Activated T-cell treated with anti-CD3 and anti-CD28 coated beads for 1 hour (primary cell): ENCODE data around the gene ADGRL3.
"Not testable (repeated sequence)": the region's sequence is repeated elsewhere in the genome, so short reads cannot be mapped to it uniquely, and the experiment has no call there.

Experiments
- DNase-seq: peaks from one replicate; pipeline ENCODE4 v3.0.0-alpha.2; 2020; ENCODE audit warnings: low read depth

The ADGRL3 gene

DNA sequence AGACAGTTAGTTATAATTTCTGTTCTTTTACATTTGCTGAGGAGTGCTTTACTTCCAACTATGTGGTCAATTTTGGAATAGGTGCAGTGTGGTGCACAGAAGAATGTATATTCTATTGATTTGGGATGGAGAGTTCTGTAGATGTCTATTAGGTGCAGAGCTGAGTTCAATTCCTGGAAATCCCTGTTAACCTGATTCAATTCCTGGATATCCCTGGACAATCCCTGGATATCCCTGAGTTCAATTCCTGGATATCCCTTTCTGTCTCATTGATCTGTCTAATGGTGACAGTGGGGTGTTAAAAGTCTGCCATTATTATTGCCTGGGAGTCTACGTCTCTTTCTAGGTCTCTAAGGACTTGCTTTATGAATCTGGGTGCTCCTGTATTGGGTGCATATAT lies 557.9 kb downstream of the ADGRL3 start:
- DNase-seq, result not testable (repeated sequence)

GRCh38 chr4:61758596-61758995 lies 558.5 kb downstream of the ADGRL3 start:
- DNase-seq, result not testable (repeated sequence)

- not testable (repeated sequence) for DNase-seq
Observed at GRCh38 chr4:61759245-61759644, 559.1 kb downstream of the ADGRL3 start.

- not testable (repeated sequence) for DNase-seq
Observed at GRCh38 chr4:61759885-61760284, 559.8 kb downstream of the ADGRL3 start.

DNA sequence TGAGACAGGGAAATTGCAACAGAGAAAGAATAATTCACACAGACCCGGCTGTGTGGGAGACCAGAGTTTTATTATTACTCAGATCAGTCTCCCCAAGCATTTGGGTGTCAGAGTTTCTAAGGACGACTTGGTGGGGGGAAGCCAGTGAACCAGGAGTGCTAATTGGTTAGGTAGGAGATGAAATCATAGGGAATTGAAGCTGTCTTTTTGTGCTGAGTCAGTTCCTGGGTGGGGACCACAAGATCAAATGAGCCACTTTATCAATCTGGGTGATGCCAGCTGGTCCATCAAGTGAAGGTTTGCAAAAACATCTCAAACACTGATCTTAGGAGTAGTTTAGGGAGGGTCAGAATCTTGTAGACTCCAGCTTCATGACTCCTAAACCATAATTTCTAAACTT lies 560.7 kb downstream of the ADGRL3 start:
- no peak for DNase-seq

- DNase-seq, result no peak
Observed at GRCh38 chr4:61762722-61763627, 562.8 kb downstream of the ADGRL3 start.

GRCh38 chr4:61763682-61764081 lies 563.6 kb downstream of the ADGRL3 start:
- no peak for DNase-seq

DNA sequence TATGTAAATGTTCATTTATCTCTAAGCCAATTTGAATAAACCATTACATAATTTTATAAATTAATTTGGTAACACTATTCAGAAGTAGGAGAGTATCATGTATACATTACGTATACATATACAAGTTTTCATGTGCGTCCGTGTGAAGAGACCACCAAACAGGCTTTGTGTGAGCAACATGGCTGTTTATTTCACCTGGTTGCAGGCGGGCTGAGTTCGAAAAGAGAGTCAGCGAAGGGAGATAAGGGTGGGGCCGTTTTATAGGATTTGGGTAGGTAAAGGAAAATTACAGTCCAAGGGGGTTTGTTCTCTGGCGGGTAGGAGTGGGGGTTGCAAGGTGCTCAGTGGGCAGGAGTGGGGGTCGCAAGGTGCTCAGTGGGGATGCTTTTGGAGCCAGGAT lies 564.0 kb downstream of the ADGRL3 start:
- DNase-seq, result not testable (repeated sequence)

DNA sequence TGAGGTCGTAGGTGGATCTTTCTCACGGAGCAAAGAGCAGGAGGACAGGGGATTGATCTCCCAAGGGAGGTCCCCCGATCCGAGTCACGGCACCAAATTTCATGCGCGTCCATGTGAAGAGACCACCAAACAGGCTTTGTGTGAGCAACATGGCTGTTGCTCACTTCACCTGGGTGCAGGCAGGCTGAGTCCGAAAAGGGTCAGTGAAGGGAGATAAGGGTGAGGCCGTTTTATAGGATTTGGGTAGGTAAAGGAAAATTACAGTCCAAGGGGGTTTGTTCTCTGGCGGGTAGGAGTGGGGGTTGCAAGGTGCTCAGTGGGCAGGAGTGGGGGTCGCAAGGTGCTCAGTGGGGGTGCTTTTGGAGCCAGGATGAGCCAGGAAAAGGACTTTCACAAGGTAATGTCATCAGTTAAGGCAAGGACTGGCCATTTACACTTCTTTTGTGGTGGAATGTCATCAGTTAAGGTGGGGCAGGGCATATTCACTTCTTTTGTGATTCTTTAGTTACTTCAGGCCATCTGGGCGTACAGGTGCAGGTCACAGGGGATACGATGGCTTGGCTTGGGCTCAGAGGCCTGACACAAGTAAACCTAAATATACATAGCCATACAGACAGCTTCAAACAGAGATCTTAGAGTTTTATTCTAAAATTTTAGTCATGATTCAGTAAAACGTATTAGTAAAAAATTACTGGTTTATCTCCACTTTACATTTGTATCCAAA lies 569.5 kb downstream of the ADGRL3 start:
- not testable (repeated sequence) for DNase-seq

DNA sequence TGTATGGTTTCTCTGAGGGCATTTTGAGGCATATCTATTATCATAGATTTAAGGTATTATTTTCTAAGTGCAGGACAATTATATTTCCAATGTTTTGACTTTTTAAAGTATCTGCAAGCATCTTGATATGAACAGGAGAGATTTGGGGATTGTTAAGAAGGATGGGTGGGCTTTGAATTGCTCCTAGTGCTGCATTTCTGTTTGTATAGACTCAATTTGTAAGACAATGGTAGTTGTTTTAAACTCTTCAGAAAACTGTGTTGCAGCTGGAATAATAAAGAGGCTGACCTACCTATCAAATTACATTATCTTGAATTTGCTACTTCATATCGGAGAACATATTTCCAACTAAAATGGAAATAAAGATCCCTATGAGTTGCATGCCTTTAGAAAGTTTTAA lies 570.3 kb downstream of the ADGRL3 start:
- DNase-seq, result no peak

- DNase-seq, result no peak
Observed at GRCh38 chr4:61771056-61771455, 570.9 kb downstream of the ADGRL3 start.

GRCh38 chr4:61772126-61772525 lies 572.0 kb downstream of the ADGRL3 start:
- DNase-seq, result no peak

DNA sequence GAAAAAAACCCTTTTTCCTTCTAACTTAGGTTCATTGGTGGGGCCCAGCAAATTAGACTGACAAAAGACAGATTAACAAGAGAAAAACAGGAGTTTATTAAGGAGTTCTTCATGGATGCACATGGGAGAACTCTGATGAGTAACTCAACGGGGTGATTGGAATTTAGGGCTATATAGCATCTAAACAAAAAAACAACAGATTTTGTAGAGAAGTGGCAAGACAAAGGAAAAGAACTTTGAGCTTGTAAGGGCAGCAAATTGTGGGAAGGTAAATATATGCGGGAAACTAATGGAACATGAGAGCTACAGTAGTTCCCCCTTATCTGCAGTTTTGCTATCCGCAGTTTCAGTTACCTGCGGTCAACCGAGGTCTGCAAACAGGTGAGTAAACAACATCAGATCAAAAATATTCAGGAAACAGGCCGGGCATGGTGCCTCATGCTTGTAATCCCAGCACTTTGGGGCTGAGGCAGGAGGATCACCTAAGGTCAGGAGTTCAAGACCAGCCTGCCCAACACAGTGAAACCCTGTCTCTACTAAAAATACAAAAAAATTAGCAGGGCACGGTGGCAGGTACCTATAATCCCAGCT lies 573.6 kb downstream of the ADGRL3 start:
- DNase-seq, result no peak

- DNase-seq, result no peak
Observed at GRCh38 chr4:61782133-61782532, 582.0 kb downstream of the ADGRL3 start.

DNA sequence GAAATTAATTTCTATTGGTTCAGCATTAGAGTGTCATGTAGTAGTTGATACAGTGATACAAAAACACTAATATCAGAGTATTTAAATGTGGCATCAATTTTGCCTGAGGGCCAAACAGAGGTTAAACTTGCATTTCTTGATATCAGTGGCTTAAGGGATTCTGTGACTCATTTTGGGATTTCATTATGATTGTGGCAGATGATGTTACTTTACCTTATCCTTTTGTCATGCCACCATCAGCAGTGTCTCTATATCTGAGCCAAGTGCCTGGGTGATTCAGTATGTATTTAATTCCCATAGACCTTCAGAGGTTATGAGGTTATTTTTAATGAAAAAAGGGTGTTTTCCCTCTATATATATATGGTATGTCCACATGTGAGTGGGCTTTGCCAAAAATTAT lies 582.9 kb downstream of the ADGRL3 start:
- no peak for DNase-seq

DNA sequence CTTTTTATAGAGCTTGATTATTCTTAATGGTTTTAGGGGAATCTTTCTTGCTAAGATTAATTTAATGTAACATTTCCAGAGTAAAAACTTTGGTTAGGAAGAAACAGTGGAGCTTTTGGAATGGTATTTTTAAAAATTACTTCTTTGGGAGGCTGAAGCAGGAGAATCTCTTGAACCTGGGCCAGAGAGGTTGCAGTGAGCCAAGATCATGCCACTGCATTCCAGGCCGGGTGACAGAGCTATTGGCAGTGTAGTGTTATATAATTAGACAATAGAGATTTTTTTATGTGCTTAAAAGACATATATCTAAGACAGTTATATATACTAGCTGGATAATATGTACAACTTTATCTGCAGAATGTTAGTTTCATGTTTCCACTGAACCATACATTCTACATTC lies 585.6 kb downstream of the ADGRL3 start:
- no peak for DNase-seq

- no peak for DNase-seq
Observed at GRCh38 chr4:61786211-61786610, 586.1 kb downstream of the ADGRL3 start.

DNA sequence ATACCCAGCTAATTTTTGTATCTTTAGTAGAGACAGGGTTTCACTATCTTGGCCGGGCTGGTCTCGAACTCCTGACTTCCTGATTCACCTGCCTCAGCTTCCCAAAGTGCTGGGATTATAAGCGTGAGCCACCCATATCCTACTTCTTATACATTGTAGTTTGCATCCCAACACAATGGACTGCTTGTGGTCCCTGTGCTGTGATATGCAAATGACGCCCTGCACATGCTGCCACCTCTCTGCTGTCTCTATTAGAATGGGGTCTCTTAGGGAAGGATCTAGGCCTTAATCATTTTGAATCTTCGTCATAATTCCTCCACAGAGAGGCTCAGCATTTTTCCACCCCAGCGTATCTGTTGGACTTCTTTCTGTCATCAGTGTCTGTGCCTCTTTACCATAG lies 595.9 kb downstream of the ADGRL3 start:
- DNase-seq, result no peak

GRCh38 chr4:61799794-61800193 lies 599.7 kb downstream of the ADGRL3 start:
- no peak for DNase-seq

GRCh38 chr4:61805227-61805626 lies 605.1 kb downstream of the ADGRL3 start:
- no peak for DNase-seq

DNA sequence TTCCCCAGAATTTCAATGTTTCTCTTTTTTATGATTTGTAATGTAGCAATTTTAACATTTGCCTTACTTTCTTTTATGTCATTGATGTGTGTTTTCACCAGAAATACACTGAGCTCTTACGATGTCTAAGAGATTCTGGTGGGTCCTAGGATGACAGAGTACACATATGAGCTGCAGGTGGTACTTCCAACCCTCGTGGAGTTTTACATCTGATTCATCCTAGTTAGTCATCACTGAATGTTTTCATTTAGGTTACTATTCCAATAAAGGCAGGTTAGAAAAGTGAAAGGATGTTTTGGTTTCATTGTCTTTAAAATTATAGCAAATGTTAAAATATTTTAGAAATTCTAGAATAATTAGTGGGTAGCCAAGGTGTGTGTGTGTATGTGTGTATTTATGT lies 605.9 kb downstream of the ADGRL3 start:
- no peak for DNase-seq

GRCh38 chr4:61812171-61812570 lies 612.0 kb downstream of the ADGRL3 start:
- no peak for DNase-seq

DNA sequence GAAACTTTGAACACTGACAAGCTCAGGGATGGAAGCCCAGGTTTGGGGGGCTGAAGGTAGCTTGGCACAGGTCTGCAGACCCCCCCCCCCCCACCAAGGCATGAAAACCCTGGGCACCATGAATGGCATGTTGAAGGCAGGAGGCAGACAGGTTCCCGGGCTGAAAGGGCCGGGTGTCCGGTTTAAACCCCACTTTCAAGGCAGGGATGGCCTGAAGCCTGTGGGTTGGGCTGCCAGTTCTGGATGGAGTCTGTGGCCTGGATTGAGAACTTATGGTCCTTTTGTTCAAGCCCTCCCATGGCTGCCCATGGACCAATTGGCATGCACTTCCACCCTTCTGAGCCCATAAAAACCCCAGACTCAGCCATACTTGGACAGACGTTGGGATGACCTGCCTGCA lies 616.9 kb downstream of the ADGRL3 start:
- DNase-seq, result no peak
